BJ (cell line): ENCODE results near the gene SCARB1. TPM values are rescaled to one million over a fixed set of nuclear protein-coding genes. Genes with fewer than 3 reads are reported as not detected.
"Not testable (repeated sequence)": the region's sequence is repeated elsewhere in the genome, so short reads cannot be mapped to it uniquely, and the experiment has no call there.

Experiments
- CTCF ChIA-PET: fragments of 350-600 bp; formaldehyde crosslinking; extraction: SDS; loops from one replicate; lab custom pipeline; 2021; ENCODE audit warnings: antibody characterized with exemption, inconsistent platforms; lab: Yijun Ruan, JAX
- POLR2A ChIA-PET: fragments of 300-600 bp; sonication (Branson Sonifier 250); formaldehyde crosslinking; extraction: SDS; loops from one replicate; lab custom pipeline; 2021; ENCODE audit warnings: antibody characterized with exemption; lab: Charles Lee
- DNase-seq: peaks from one replicate; pipeline ENCODE4 v3.0.0-alpha.2; 2011; ENCODE audit warnings: low read depth
- H3K27me3 ChIP-seq: 2 replicates; pipeline ENCODE4 v1.6.0; 2011; ENCODE audit warnings: low read length; ENCODE audit not compliant: control insufficient read depth, insufficient read depth
- H3K36me3 ChIP-seq: 2 replicates; pipeline ENCODE4 v1.5.1; 2011; ENCODE audit warnings: low read length; ENCODE audit not compliant: control insufficient read depth, insufficient read depth
- H3K4me3 ChIP-seq: 2 replicates; pipeline ENCODE4 v1.5.1; 2011; ENCODE audit warnings: low read depth, mild to moderate bottlenecking, control low read depth, low read length
- CTCF ChIP-seq: IDR thresholded peaks from 2 replicates; pipeline ENCODE4 v1.5.1; 2011; ENCODE audit warnings: low read depth, mild to moderate bottlenecking, control low read depth, inconsistent platforms, low read length, moderate library complexity; ENCODE audit not compliant: insufficient read depth
- polyA plus RNA-seq: library from polyadenylated mRNA; depleted of rRNA; stranded (reverse); fragments of >200 nt; gene quantifications from 2 replicates; pipeline ENCODE4 v1.2.3, GENCODE V29; 2011

Gene SCARB1
- polyA plus RNA-seq, 1 experiment, result 38.4 TPM

GRCh38 chr12:124893792-124894516 is 30.3 kb upstream of the SCARB1 start:
- TF ChIP-seq CTCF, result no peak
- CTCF ChIA-PET, result no interaction called here

GRCh38 chr12:124888260-124888659 is 24.6 kb upstream of the SCARB1 start:
- POLR2A ChIA-PET, result no interaction called here
- CTCF ChIA-PET, result interaction anchor here (1.0 kb wide), 1 partner anchor 21 kb away, joined by 3 read pairs; no protein-coding TSS in a partner anchor
- Histone ChIP-seq H3K36me3 (no peaks in the 10 kb centered on the region), H3K27me3 (no peaks in the 10 kb centered on the region), H3K4me3 (no peak overlapping the region)
- TF ChIP-seq CTCF, result no peak
- DNase-seq, result no peak

More at GRCh38 chr12:124893792-124894516, 30.3 kb upstream of the SCARB1 start:
- Histone ChIP-seq H3K27me3 (no peaks in the 10 kb centered on the region), H3K4me3 (no peak overlapping the region), H3K36me3 (no peaks in the 10 kb centered on the region)
- DNase-seq, result no peak
- POLR2A ChIA-PET, result no interaction called here

- ChIA-PET POLR2A (interaction anchor here (0.6 kb wide), 1 partner anchor 25 kb away, joined by 6 read pairs; no protein-coding TSS in a partner anchor), CTCF (interaction anchor here (1.0 kb wide), 1 partner anchor 20 kb away, joined by 3 read pairs; no protein-coding TSS in a partner anchor)
- not testable (repeated sequence) for H3K27me3 ChIP-seq
These were observed 24.1 kb upstream of the SCARB1 start for GRCh38 chr12:124887766-124888165.

GRCh38 chr12:124884587-124885438 is 21.1 kb upstream of the SCARB1 start:
- ChIA-PET CTCF (no interaction called here), POLR2A (no interaction called here)
- Histone ChIP-seq H3K27me3 (no peaks in the 10 kb centered on the region), H3K4me3 (no peak overlapping the region), H3K36me3 (no peaks in the 10 kb centered on the region)
- DNase-seq, result no peak
- no peak for TF ChIP-seq CTCF

More at GRCh38 chr12:124887766-124888165, 24.1 kb upstream of the SCARB1 start:
- H3K36me3 ChIP-seq, H3K4me3 ChIP-seq, DNase-seq: not testable (repeated sequence)

GRCh38 chr12:124883263-124884130 is 19.8 kb upstream of the SCARB1 start:
- ChIA-PET CTCF (interaction anchor here (0.7 kb wide), 1 partner anchor 14 kb away, joined by 3 read pairs; no protein-coding TSS in a partner anchor), POLR2A (no interaction called here)
- H3K4me3 ChIP-seq, result no peak overlapping the region
- no peak for TF ChIP-seq CTCF
- no peaks in the 10 kb centered on the region for H3K27me3 ChIP-seq
- no peaks in the 10 kb centered on the region for H3K36me3 ChIP-seq
- DNase-seq, result no peak
